Measurements from ENCODE around the gene PRMT7. TPM values are rescaled to one million over a fixed set of nuclear protein-coding genes. Genes with fewer than 3 reads are reported as not detected.

PRMT7 gene
- total RNA-seq, 1 donor from 2014 or later = 25.6 TPM

GRCh38 chr16:68267612-68268405, 43.0 kb upstream of the PRMT7 start:
- intact Hi-C loops (cut with micrococcal nuclease) = no loop called here
- TF ChIP-seq CTCF (IDR thresholded peaks at IDR 0.05; ENCODE audit: borderline replicate concordance) = no peak

GRCh38 chr16:68269793-68270192, 41.0 kb upstream of the PRMT7 start:
- peak overlapping the region; percentile 99 for H3K27ac ChIP-seq (replicated peaks)
- TF ChIP-seq CTCF (IDR thresholded peaks at IDR 0.05; ENCODE audit: borderline replicate concordance) = no peak
- DNase-seq = no peak
- H3K36me3 ChIP-seq = peaks cover 37% of the 10 kb centered on the region
- H3K9me3 ChIP-seq (replicated peaks) = no peaks in the 10 kb centered on the region
- H3K4me1 ChIP-seq = peaks cover 98% of the 10 kb centered on the region
- H3K4me3 ChIP-seq = peak overlapping the region; percentile 43
- no peaks in the 10 kb centered on the region for H3K27me3 ChIP-seq (ENCODE audit: low read depth)
- intact Hi-C loops (cut with micrococcal nuclease) = no loop called here

More at GRCh38 chr16:68267612-68268405, 43.0 kb upstream of the PRMT7 start:
- Histone ChIP-seq H3K36me3 (peaks cover 17% of the 10 kb centered on the region), H3K27ac (replicated peaks) (peak overlapping the region; percentile 99), H3K4me3 (peak overlapping the region; percentile 43), H3K9me3 (replicated peaks) (no peaks in the 10 kb centered on the region), H3K4me1 (peaks cover 93% of the 10 kb centered on the region), H3K27me3 (ENCODE audit: low read depth) (no peaks in the 10 kb centered on the region)
- no peak for DNase-seq

GRCh38 chr16:68270353-68270752, 40.5 kb upstream of the PRMT7 start:
- no peaks in the 10 kb centered on the region for H3K9me3 ChIP-seq (replicated peaks)
- DNase-seq = no peak
- H3K36me3 ChIP-seq = peaks cover 42% of the 10 kb centered on the region
- H3K4me1 ChIP-seq = peaks cover 100% of the 10 kb centered on the region
- TF ChIP-seq CTCF (IDR thresholded peaks at IDR 0.05; ENCODE audit: borderline replicate concordance) = no peak
- H3K4me3 ChIP-seq = no peak overlapping the region
- no peaks in the 10 kb centered on the region for H3K27me3 ChIP-seq (ENCODE audit: low read depth)
- intact Hi-C loops (cut with micrococcal nuclease) = no loop called here
- H3K27ac ChIP-seq (replicated peaks) = peak overlapping the region; percentile 99

- H3K27ac ChIP-seq (replicated peaks) = peak overlapping the region; percentile 99
- DNase-seq = no peak
Observed at GRCh38 chr16:68272507-68273209, 38.2 kb upstream of the PRMT7 start.

GRCh38 chr16:68273459-68273858, 37.4 kb upstream of the PRMT7 start:
- Histone ChIP-seq H3K4me3 (no peak overlapping the region), H3K4me1 (peaks cover 95% of the 10 kb centered on the region), H3K36me3 (peaks cover 42% of the 10 kb centered on the region), H3K27ac (replicated peaks) (peak overlapping the region; percentile 99), H3K9me3 (replicated peaks) (no peaks in the 10 kb centered on the region), H3K27me3 (ENCODE audit: low read depth) (no peaks in the 10 kb centered on the region)
- intact Hi-C loops (cut with micrococcal nuclease) = no loop called here
- TF ChIP-seq CTCF (IDR thresholded peaks at IDR 0.05; ENCODE audit: borderline replicate concordance) = no peak
- no peak for DNase-seq

More at GRCh38 chr16:68272507-68273209, 38.2 kb upstream of the PRMT7 start:
- H3K4me1 ChIP-seq = peaks cover 97% of the 10 kb centered on the region
- no peaks in the 10 kb centered on the region for H3K9me3 ChIP-seq (replicated peaks)
- H3K36me3 ChIP-seq = peaks cover 48% of the 10 kb centered on the region
- TF ChIP-seq CTCF (IDR thresholded peaks at IDR 0.05; ENCODE audit: borderline replicate concordance) = no peak
- intact Hi-C loops (cut with micrococcal nuclease) = no loop called here
- no peak overlapping the region for H3K4me3 ChIP-seq
- no peaks in the 10 kb centered on the region for H3K27me3 ChIP-seq (ENCODE audit: low read depth)
